Thyroid gland (tissue), 4 donors: ENCODE measurements around the gene MLC1.

Experiments
- CTCF ChIP-seq, 6 experiments: fragments of 200-600 bp in 3 of 6; fragments of 450-650 bp in 3 of 6; sonication (generic) in 3 of 6; IDR thresholded peaks; one replicate each; pipeline ENCODE4 v1.5.1; 2016 to 2019; ENCODE audit warnings: antibody characterized with exemption in 6 of 6, mild to moderate bottlenecking in 2 of 6, inconsistent platforms in 1 of 6, moderate library complexity in 1 of 6
- POLR2A ChIP-seq, 2 donors: fragments of 450-650 bp; IDR thresholded peaks; one replicate each; pipeline ENCODE4 v1.6.1; 2017; ENCODE audit warnings: antibody characterized with exemption in 2 of 2, mild to moderate bottlenecking in 2 of 2, moderate library complexity in 1 of 2

GRCh38 chr22:50070366-50070765 is 14.9 kb downstream of the MLC1 start:
- no peak for TF ChIP-seq CTCF (IDR thresholded peaks at IDR 0.05)
- TF ChIP-seq POLR2A (IDR thresholded peaks at IDR 0.05) = no peak
